GM21723 (cell line): Measurements from ENCODE around the gene MPL.
"Not testable (repeated sequence)": the region's sequence is repeated elsewhere in the genome, so short reads cannot be mapped to it uniquely, and the experiment has no call there.

ENCODE experiments used
- ATAC-seq: cut with Tn5 transposase; IDR thresholded peaks from one replicate; pipeline ENCODE4 v1.9.1; 2021; ENCODE audit warnings: mild to moderate bottlenecking, moderate library complexity; ENCODE audit not compliant: unreplicated experiment

Gene MPL

GRCh38 chr1:43370564-43370963, 32.9 kb downstream of the MPL start:
- ATAC-seq: no peak

GRCh38 chr1:43372172-43372571, 34.6 kb downstream of the MPL start:
- no peak for ATAC-seq

GRCh38 chr1:43373066-43373940, 35.7 kb downstream of the MPL start:
- no peak for ATAC-seq

GRCh38 chr1:43376723-43377235, 39.2 kb downstream of the MPL start:
- no peak for ATAC-seq

GRCh38 chr1:43377831-43378230, 40.2 kb downstream of the MPL start:
- ATAC-seq: no peak

GRCh38 chr1:43379476-43379875, 41.9 kb downstream of the MPL start:
- no peak for ATAC-seq

- ATAC-seq: no peak
These were observed 44.0 kb downstream of the MPL start for GRCh38 chr1:43381612-43382011.

- ATAC-seq: no peak
These were observed 44.6 kb downstream of the MPL start for GRCh38 chr1:43382027-43382779.

- ATAC-seq: no peak
These were observed 45.8 kb downstream of the MPL start for GRCh38 chr1:43383449-43383848.

- no peak for ATAC-seq
These were observed 49.1 kb downstream of the MPL start for GRCh38 chr1:43386676-43387075.

- ATAC-seq: no peak
These were observed 50.5 kb downstream of the MPL start for GRCh38 chr1:43387976-43388599.

- ATAC-seq: no peak
These were observed 51.0 kb downstream of the MPL start for GRCh38 chr1:43388613-43389012.

- peak; percentile 92 for ATAC-seq
These were observed 52.0 kb downstream of the MPL start, which contains the start of the genes MED8 and SZT2 for GRCh38 chr1:43389326-43390313. TSS of gene MED8 (minus strand) at chr1:43389800. CDS start at chr1:43389764, 36 bp downstream. TSS of gene SZT2 (plus strand) at chr1:43389899. CDS start at chr1:43389969, 70 bp downstream.

- no peak for ATAC-seq
These were observed 55.1 kb downstream of the MPL start for GRCh38 chr1:43392702-43393101.

- ATAC-seq: no peak
These were observed 57.9 kb downstream of the MPL start for GRCh38 chr1:43395523-43395922.

GRCh38 chr1:43396059-43396458, 58.4 kb downstream of the MPL start:
- no peak for ATAC-seq

GRCh38 chr1:43398227-43398626, 60.6 kb downstream of the MPL start:
- ATAC-seq: no peak

GRCh38 chr1:43400441-43400840, 62.8 kb downstream of the MPL start:
- not testable (repeated sequence) for ATAC-seq

GRCh38 chr1:43402089-43402865, 64.7 kb downstream of the MPL start:
- ATAC-seq: no peak
